NT2/D1 (cell line): ENCODE data around the gene FITM1.

Source experiments
- DNase-seq: peaks from one replicate; pipeline ENCODE4 v3.0.0-alpha.2; 2011; ENCODE audit warnings: low read depth, low spot score
- H3K27me3 ChIP-seq: 2 replicates; pipeline ENCODE4 v1.6.0; 2011; ENCODE audit warnings: mild to moderate bottlenecking; ENCODE audit not compliant: insufficient read length, insufficient read depth
- H3K36me3 ChIP-seq: 2 replicates; pipeline ENCODE4 v1.6.1; 2011; ENCODE audit warnings: mild to moderate bottlenecking, low read length, mixed read lengths; ENCODE audit not compliant: insufficient read depth, insufficient read length
- H3K4me1 ChIP-seq: 2 replicates; pipeline ENCODE4 v1.5.1; 2011; ENCODE audit not compliant: insufficient read depth, insufficient read length
- H3K4me3 ChIP-seq: 2 replicates; pipeline ENCODE4 v1.5.1; 2011; ENCODE audit warnings: low read depth; ENCODE audit not compliant: insufficient read length
- H3K9ac ChIP-seq: 2 replicates; pipeline ENCODE4 v1.6.0; 2011; ENCODE audit warnings: low read depth; ENCODE audit not compliant: insufficient read length
- H3K9me3 ChIP-seq: 2 replicates; pipeline ENCODE4 v1.5.1; 2011; ENCODE audit warnings: mild to moderate bottlenecking, low read length; ENCODE audit not compliant: insufficient read depth
- SUZ12 ChIP-seq: IDR thresholded peaks from 2 replicates; pipeline ENCODE4 v1.6.1; 2011; ENCODE audit not compliant: insufficient read length, insufficient read depth; ENCODE audit errors: extremely low read depth
- YY1 ChIP-seq: IDR thresholded peaks from 2 replicates; pipeline ENCODE4 v1.6.1; 2011; ENCODE audit not compliant: insufficient read length, insufficient read depth
- ZNF274 ChIP-seq: IDR thresholded peaks from 2 replicates; pipeline ENCODE4 v1.6.1; 2011; ENCODE audit warnings: mild to moderate bottlenecking, low read depth, low read length

FITM1 gene

DNA sequence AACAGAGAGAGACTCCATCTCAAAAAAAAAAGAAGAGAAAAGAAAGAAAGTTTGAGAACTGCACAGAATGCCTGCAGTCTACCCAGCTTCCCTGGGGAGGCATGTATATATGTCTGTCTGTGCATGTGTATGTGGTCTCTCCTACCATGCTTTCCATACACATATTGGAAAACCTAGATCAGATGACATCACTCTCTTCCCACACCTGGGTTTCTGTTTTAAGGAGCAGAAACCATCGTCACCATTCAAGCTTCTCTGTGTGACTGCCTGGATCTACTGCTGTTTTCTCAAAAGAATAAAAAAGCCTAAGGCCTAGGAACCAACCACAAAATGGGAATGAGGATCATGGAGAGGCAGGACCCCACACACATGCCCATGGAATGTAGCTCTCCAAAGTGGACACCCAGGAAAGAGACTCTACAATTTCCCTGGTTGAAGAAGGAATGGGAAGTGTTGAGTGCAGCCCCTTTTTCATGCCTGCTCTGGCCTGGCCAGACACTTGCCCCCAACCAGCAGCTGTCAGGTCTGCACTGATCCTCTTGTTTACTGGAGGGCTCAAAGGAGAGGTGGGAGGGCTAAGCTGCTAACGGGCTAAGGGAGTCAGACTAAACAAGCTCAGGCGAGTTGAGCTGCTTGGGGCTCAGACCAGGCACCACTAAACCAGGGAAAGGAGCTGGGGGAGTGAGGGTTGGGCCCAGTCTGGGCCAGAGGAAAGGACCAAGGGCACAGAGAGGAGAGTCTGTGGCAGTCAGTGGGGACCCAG, 44.1 kb upstream of the FITM1 start:
- H3K9me3 ChIP-seq: no peaks in the 10 kb centered on the region
- peaks cover 29% of the 10 kb centered on the region for H3K27me3 ChIP-seq
- H3K4me3 ChIP-seq: no peak overlapping the region
- TF ChIP-seq YY1 (no peak), ZNF274 (no peak), SUZ12 (no peak)
- H3K36me3 ChIP-seq: no peaks in the 10 kb centered on the region
- H3K4me1 ChIP-seq: no peaks in the 10 kb centered on the region
- H3K9ac ChIP-seq: no peak overlapping the region
- no peak for DNase-seq

GRCh38 chr14:24087004-24087403, 43.5 kb upstream of the FITM1 start:
- H3K9me3 ChIP-seq: no peaks in the 10 kb centered on the region
- no peak for DNase-seq
- H3K36me3 ChIP-seq: no peaks in the 10 kb centered on the region
- H3K4me1 ChIP-seq: no peaks in the 10 kb centered on the region
- peaks cover 24% of the 10 kb centered on the region for H3K27me3 ChIP-seq
- TF ChIP-seq YY1: no peak
- TF ChIP-seq SUZ12: no peak
- no peak for TF ChIP-seq ZNF274
- no peak overlapping the region for H3K9ac ChIP-seq
- no peak overlapping the region for H3K4me3 ChIP-seq

GRCh38 chr14:24088095-24088494, 42.4 kb upstream of the FITM1 start:
- Histone ChIP-seq H3K27me3 (peaks cover 22% of the 10 kb centered on the region), H3K36me3 (no peaks in the 10 kb centered on the region)
- TF ChIP-seq YY1 (no peak), SUZ12 (no peak), ZNF274 (no peak)

DNA sequence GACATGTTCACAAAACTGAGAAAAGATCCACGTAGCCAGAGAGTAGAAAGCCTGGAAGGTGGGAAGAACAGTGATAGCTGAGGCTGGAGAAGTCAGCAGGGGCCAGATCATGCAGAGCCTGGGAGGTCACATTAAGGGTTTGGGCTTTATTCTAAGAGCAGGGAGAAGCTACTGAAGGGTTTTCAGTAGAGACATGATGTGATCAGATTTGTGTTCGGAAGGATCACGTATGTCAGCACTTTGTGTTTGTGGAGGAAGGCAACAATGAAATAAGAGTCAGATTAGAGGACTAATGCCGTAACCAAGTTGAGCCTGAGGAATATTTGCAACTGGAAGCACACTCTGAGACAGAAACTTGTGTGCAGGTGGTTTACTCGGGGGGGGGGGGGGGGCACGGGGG, 40.6 kb upstream of the FITM1 start:
- TF ChIP-seq YY1: no peak
- no peak for TF ChIP-seq SUZ12
- no peak for TF ChIP-seq ZNF274
- no peak overlapping the region for H3K4me3 ChIP-seq
- no peaks in the 10 kb centered on the region for H3K36me3 ChIP-seq
- H3K9me3 ChIP-seq: no peaks in the 10 kb centered on the region
- DNase-seq: no peak
- peaks cover 11% of the 10 kb centered on the region for H3K27me3 ChIP-seq
- peaks cover 3% of the 10 kb centered on the region for H3K4me1 ChIP-seq
- H3K9ac ChIP-seq: no peak overlapping the region

More at GRCh38 chr14:24088095-24088494, 42.4 kb upstream of the FITM1 start:
- no peaks in the 10 kb centered on the region for H3K9me3 ChIP-seq
- H3K4me1 ChIP-seq: no peaks in the 10 kb centered on the region
- H3K9ac ChIP-seq: no peak overlapping the region
- no peak for DNase-seq
- no peak overlapping the region for H3K4me3 ChIP-seq

DNA sequence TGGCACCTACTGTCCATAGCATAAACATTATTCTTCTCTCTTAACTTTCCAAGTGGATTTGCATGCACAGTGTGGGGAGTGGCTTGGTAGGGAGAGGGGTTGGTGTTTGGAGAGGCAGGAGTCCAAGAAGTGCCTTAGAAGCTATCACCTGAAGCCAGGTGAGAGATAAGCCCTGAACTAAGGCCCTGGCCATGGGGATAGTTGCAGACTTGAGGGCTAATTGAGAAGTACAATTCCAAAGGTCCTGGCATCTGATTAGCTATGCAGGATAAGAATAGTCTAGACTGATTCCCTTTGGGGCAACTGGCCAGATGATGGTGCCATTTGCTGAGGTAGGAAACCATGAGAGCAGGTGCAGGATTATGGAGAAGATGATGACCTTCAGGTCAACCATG, 38.4 kb upstream of the FITM1 start:
- Histone ChIP-seq H3K27me3 (peaks cover 11% of the 10 kb centered on the region), H3K4me3 (no peak overlapping the region), H3K9me3 (no peaks in the 10 kb centered on the region), H3K4me1 (peaks cover 5% of the 10 kb centered on the region), H3K36me3 (peaks cover 8% of the 10 kb centered on the region), H3K9ac (no peak overlapping the region)
- TF ChIP-seq YY1 (no peak), SUZ12 (no peak), ZNF274 (no peak)
- DNase-seq: no peak

- no peak for DNase-seq
- TF ChIP-seq ZNF274 (no peak), YY1 (no peak), SUZ12 (no peak)
- Histone ChIP-seq H3K9me3 (no peaks in the 10 kb centered on the region), H3K9ac (no peak overlapping the region), H3K4me3 (no peak overlapping the region), H3K27me3 (peaks cover 11% of the 10 kb centered on the region), H3K4me1 (peaks cover 5% of the 10 kb centered on the region), H3K36me3 (peaks cover 8% of the 10 kb centered on the region)
Observed at GRCh38 chr14:24092505-24093206, 37.8 kb upstream of the FITM1 start.

DNA sequence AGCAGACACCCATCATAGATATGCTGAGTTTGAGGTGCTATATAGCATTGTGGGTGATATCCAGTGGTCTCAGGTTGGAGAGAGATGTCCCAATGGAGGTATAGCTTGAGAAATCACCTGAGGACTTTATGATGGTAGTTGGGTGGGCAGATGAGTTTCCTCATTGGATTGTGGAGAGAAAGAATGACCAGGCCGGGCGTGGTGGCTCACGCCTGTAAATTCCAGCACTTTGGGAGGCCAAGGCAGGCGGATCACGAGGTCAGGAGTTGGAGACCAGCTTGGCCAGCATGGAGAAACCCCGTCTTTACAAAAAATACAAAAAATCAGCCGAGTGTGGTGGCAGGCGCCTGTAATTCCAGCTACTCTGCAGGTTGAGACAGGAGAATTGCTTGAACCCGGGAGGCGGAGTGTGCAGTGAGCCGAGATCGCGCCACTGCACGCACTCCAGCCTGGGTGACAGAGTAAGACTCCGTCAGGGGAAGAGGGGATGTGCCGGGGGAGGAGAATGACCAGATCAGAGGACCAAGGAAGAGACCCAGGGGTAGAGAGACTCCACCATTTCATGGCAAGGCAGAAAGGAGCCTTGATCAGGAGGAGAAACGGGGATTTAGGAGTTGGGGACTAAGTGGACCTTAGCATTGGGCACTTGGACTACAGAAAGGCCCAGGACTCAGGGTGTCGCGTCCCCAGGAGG, 37.1 kb upstream of the FITM1 start:
- Histone ChIP-seq H3K36me3 (peaks cover 13% of the 10 kb centered on the region), H3K9me3 (no peaks in the 10 kb centered on the region), H3K4me1 (peaks cover 5% of the 10 kb centered on the region), H3K27me3 (peaks cover 11% of the 10 kb centered on the region), H3K4me3 (no peak overlapping the region), H3K9ac (no peak overlapping the region)
- TF ChIP-seq SUZ12 (no peak), ZNF274 (no peak), YY1 (no peak)
- DNase-seq: no peak
